ENCODE data around the gene TRAK1.

TRAK1 gene

DNA sequence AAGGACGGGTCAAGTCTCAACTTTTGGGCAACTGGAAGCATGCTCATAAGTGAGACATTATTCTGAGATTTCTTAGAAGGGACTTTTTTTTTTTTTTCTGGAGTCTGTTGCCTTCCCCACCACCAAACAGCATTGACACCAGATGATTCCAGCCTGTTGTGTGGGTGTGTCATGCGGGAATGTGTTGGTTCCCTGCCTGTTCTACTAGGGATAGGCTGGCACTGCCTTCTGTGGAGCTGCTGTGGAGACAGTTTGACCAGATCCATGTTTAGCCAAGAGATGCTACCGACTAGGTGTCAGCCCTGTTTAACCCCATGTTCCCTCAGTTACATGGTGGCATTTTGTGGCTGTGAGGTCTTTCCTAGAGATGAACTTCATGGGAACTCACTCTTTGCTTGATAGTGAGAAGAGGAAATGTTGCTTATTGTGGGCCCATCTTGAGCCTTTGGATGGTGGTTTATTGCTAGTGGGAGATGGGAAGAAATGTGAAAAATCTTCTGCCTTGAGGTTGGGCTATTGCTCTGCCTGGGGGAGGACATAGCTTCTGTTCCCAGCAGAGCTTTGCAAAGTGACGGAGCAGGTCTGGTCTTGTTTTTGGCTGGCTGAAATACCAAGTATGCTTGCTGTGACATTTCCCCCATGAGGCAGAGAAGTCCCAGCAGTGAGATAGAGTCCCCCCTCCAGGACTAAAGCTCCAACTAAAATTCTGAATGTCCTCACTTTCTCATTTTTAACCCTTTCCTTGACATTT lies 31.3 kb downstream of the TRAK1 start:
- no peaks in the 10 kb centered on the region for H3K9me3 ChIP-seq (ENCODE audit: control insufficient read depth, insufficient read depth, low read length)
- H3K4me3 ChIP-seq (ENCODE audit: low read depth, low read length), result no peak overlapping the region
- no peaks in the 10 kb centered on the region for H3K27me3 ChIP-seq (ENCODE audit: control insufficient read depth, insufficient read depth, low read length)
- H3K36me3 ChIP-seq (ENCODE audit: control insufficient read depth, insufficient read depth, low read length), result no peaks in the 10 kb centered on the region
- no peak overlapping the region for H3K9ac ChIP-seq (ENCODE audit: low read depth, low read length)
- peaks cover 5% of the 10 kb centered on the region for H3K4me1 ChIP-seq (ENCODE audit: control insufficient read depth, insufficient read depth, low read length)

- no peaks in the 10 kb centered on the region for H3K36me3 ChIP-seq (ENCODE audit: control insufficient read depth, insufficient read depth, low read length)
- no peak overlapping the region for H3K4me3 ChIP-seq (ENCODE audit: low read depth, low read length)
- peaks cover 5% of the 10 kb centered on the region for H3K4me1 ChIP-seq (ENCODE audit: control insufficient read depth, insufficient read depth, low read length)
- H3K27me3 ChIP-seq (ENCODE audit: control insufficient read depth, insufficient read depth, low read length), result no peaks in the 10 kb centered on the region
- no peaks in the 10 kb centered on the region for H3K9me3 ChIP-seq (ENCODE audit: control insufficient read depth, insufficient read depth, low read length)
- H3K9ac ChIP-seq (ENCODE audit: low read depth, low read length), result no peak overlapping the region
Measured at GRCh38 chr3:42123012-42123581, 31.9 kb downstream of the TRAK1 start.

DNA sequence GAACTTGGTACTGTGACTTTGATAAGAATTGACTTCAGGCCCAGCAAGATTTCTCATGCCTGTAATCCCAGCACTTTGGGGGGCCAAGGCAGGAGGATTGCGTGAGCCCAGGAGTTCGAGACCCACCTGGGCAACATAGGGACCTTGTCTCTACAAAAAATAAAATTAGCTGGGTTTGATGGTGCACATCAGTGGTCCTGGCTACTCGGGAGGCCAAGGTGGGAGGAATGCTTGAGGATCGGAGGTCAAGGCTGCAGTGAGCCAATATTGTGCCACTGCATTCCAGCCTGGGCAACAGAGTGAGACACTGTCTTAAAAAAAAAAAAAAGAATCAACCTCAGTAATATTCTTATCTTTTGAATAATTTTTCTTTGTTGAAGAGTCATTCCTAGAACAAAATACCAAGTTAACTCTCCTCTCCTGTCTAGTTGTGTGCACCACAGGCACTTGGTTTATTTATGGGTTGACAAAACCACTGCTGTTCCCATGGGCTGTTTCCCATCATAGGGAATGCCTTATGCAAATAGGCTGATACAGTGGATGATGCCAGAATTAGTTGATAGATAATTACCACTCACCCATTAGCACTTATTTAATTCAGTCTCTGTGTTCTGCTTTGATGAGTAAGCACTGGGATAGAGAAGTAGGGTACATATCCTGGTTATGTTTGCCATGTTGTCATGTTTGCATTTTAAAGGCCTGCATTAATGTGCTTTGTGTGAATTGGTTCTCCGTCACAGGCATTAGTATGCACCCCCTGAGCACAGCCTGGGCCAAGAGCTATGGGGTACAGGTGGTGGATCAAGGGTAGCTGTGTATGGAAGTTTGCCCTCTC lies 32.9 kb downstream of the TRAK1 start:
- Histone ChIP-seq H3K36me3 (ENCODE audit: control insufficient read depth, insufficient read depth, low read length) (no peaks in the 10 kb centered on the region), H3K9ac (ENCODE audit: low read depth, low read length) (no peak overlapping the region), H3K27me3 (ENCODE audit: control insufficient read depth, insufficient read depth, low read length) (no peaks in the 10 kb centered on the region), H3K4me1 (ENCODE audit: control insufficient read depth, insufficient read depth, low read length) (peaks cover 5% of the 10 kb centered on the region), H3K9me3 (ENCODE audit: control insufficient read depth, insufficient read depth, low read length) (no peaks in the 10 kb centered on the region), H3K4me3 (ENCODE audit: low read depth, low read length) (no peak overlapping the region)

GRCh38 chr3:42127226-42127625 lies 36.1 kb downstream of the TRAK1 start:
- Histone ChIP-seq H3K4me3 (ENCODE audit: low read depth, low read length) (no peak overlapping the region), H3K36me3 (ENCODE audit: control insufficient read depth, insufficient read depth, low read length) (no peaks in the 10 kb centered on the region), H3K4me1 (ENCODE audit: control insufficient read depth, insufficient read depth, low read length) (peaks cover 4% of the 10 kb centered on the region), H3K27me3 (ENCODE audit: control insufficient read depth, insufficient read depth, low read length) (no peaks in the 10 kb centered on the region), H3K9ac (ENCODE audit: low read depth, low read length) (no peak overlapping the region), H3K9me3 (ENCODE audit: control insufficient read depth, insufficient read depth, low read length) (no peaks in the 10 kb centered on the region)

DNA sequence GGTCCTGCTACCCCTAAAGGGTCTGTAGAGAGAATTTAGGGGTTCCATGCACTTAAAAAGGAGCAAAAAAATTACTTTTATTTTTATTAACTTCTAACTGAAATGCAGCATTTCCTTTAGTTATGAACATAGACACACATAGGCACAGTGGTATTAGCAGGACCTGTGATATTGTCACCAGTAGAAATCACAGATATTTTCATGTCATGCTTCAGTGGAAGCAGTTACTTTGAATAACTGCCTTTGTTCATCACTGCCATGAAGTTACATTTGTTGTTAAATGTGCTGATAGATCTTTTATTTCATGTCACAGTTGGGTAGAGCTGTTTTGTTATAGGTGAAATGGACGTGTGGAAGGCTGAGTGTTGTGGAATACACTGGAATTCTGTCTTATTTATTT lies 37.4 kb downstream of the TRAK1 start:
- no peaks in the 10 kb centered on the region for H3K36me3 ChIP-seq (ENCODE audit: control insufficient read depth, insufficient read depth, low read length)
- H3K9me3 ChIP-seq (ENCODE audit: control insufficient read depth, insufficient read depth, low read length), result no peaks in the 10 kb centered on the region
- no peak overlapping the region for H3K9ac ChIP-seq (ENCODE audit: low read depth, low read length)
- H3K27me3 ChIP-seq (ENCODE audit: control insufficient read depth, insufficient read depth, low read length), result no peaks in the 10 kb centered on the region
- no peak overlapping the region for H3K4me3 ChIP-seq (ENCODE audit: low read depth, low read length)
- H3K4me1 ChIP-seq (ENCODE audit: control insufficient read depth, insufficient read depth, low read length), result no peaks in the 10 kb centered on the region

- no peaks in the 10 kb centered on the region for H3K27me3 ChIP-seq (ENCODE audit: control insufficient read depth, insufficient read depth, low read length)
- no peaks in the 10 kb centered on the region for H3K4me1 ChIP-seq (ENCODE audit: control insufficient read depth, insufficient read depth, low read length)
- H3K36me3 ChIP-seq (ENCODE audit: control insufficient read depth, insufficient read depth, low read length), result no peaks in the 10 kb centered on the region
- H3K9me3 ChIP-seq (ENCODE audit: control insufficient read depth, insufficient read depth, low read length), result no peaks in the 10 kb centered on the region
- no peak overlapping the region for H3K9ac ChIP-seq (ENCODE audit: low read depth, low read length)
- no peak overlapping the region for H3K4me3 ChIP-seq (ENCODE audit: low read depth, low read length)
Measured at GRCh38 chr3:42129014-42129953, 38.1 kb downstream of the TRAK1 start.

DNA sequence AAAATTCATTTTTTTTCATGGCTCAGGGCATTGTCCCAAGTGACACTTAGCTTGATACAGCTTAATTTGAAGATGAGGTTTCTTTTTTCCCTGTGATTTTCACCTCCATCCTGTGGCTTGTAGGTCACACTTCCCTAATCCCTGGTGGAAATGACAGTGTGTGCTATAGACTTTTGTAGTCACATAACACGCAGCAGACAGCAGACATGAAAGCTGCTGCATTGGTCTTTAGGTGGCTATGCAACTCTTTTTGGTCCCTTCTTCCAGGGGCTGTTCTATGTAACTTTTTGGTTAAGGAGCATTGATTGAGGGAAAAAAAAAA lies 38.8 kb downstream of the TRAK1 start:
- H3K4me1 ChIP-seq (ENCODE audit: control insufficient read depth, insufficient read depth, low read length), result no peaks in the 10 kb centered on the region
- no peak overlapping the region for H3K4me3 ChIP-seq (ENCODE audit: low read depth, low read length)
- no peaks in the 10 kb centered on the region for H3K36me3 ChIP-seq (ENCODE audit: control insufficient read depth, insufficient read depth, low read length)
- no peaks in the 10 kb centered on the region for H3K9me3 ChIP-seq (ENCODE audit: control insufficient read depth, insufficient read depth, low read length)
- no peak overlapping the region for H3K9ac ChIP-seq (ENCODE audit: low read depth, low read length)
- H3K27me3 ChIP-seq (ENCODE audit: control insufficient read depth, insufficient read depth, low read length), result no peaks in the 10 kb centered on the region

DNA sequence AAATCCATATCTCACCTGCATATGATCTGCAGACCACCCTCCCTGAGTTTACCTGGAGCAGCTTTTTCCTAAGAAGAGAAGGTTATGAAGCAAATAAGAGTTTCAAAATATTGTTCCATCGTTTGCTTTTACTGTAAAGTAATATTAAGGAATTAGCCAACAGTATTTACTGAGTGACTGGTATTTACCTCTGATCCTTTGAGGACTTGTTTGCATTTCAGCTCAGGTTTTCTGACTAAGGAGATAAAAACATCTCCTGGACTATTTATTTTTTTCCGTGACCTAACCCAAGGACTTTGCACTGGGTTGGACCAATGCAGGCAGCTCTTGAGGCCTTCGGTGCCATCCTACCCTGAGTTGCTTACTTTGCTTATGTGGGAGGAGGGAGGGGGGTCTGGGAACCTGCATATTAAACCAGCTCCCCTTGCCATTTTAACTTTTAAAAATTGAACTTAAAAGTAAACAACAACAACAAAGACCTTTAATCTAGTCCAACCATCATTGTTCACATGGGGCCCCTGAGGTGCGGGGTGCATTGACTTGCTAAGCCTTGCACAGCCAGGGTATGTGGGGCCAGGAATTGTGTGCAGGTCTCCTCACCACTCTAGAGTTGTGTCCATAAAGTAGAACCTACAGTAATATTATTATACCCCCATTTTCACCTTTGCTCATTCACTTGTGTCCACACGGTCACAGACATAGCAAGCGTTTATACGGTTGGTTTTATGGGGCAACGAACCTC lies 39.3 kb downstream of the TRAK1 start:
- H3K27me3 ChIP-seq (ENCODE audit: control insufficient read depth, insufficient read depth, low read length), result no peaks in the 10 kb centered on the region
- no peaks in the 10 kb centered on the region for H3K4me1 ChIP-seq (ENCODE audit: control insufficient read depth, insufficient read depth, low read length)
- H3K9me3 ChIP-seq (ENCODE audit: control insufficient read depth, insufficient read depth, low read length), result no peaks in the 10 kb centered on the region
- H3K9ac ChIP-seq (ENCODE audit: low read depth, low read length), result no peak overlapping the region
- no peak overlapping the region for H3K4me3 ChIP-seq (ENCODE audit: low read depth, low read length)
- H3K36me3 ChIP-seq (ENCODE audit: control insufficient read depth, insufficient read depth, low read length), result no peaks in the 10 kb centered on the region

DNA sequence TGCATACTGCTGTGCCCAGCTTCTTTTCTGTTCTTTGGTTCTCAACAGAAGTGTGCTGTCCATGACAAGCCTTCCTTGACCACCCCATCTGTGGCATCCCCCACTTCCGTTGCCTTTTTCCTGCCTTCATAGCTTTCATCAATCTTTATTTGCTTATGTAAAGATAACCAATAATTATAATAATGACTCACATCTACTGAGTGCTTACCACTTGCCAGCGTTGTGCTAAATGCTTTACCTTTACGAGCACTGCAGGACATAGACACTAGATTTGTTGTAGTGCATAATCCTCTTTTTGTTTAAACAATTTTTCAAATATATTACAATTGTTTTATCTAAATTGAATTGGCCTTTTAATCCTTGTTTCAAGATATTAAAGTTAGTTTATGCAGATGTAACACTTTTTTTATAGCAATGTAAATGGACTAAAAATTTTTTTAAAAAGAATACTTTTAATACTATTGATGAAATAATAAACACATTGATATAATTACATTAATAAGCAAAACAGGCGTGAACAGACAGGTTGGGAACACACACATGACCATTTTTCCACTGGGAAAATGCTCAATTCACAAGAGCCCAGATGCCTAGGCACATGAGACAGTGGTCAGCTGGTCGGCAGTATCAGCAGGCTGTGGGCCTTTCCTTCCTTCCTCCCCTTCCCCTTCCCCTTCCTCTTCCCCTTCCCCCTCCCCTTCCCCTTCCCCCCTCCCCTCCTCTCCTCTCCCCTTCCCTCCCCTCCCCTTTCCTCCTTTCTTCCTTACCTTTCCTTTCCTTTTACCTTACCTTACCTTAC lies 42.5 kb downstream of the TRAK1 start:
- H3K27me3 ChIP-seq (ENCODE audit: control insufficient read depth, insufficient read depth, low read length), result no peaks in the 10 kb centered on the region
- H3K9me3 ChIP-seq (ENCODE audit: control insufficient read depth, insufficient read depth, low read length), result no peaks in the 10 kb centered on the region
- H3K36me3 ChIP-seq (ENCODE audit: control insufficient read depth, insufficient read depth, low read length), result no peaks in the 10 kb centered on the region
- H3K4me3 ChIP-seq (ENCODE audit: low read depth, low read length), result no peak overlapping the region
- no peak overlapping the region for H3K9ac ChIP-seq (ENCODE audit: low read depth, low read length)
- H3K4me1 ChIP-seq (ENCODE audit: control insufficient read depth, insufficient read depth, low read length), result no peaks in the 10 kb centered on the region

GRCh38 chr3:42134867-42135464 lies 43.8 kb downstream of the TRAK1 start:
- Histone ChIP-seq H3K27me3 (ENCODE audit: control insufficient read depth, insufficient read depth, low read length) (no peaks in the 10 kb centered on the region), H3K4me3 (ENCODE audit: low read depth, low read length) (no peak overlapping the region), H3K9me3 (ENCODE audit: control insufficient read depth, insufficient read depth, low read length) (no peaks in the 10 kb centered on the region), H3K9ac (ENCODE audit: low read depth, low read length) (no peak overlapping the region), H3K36me3 (ENCODE audit: control insufficient read depth, insufficient read depth, low read length) (no peaks in the 10 kb centered on the region), H3K4me1 (ENCODE audit: control insufficient read depth, insufficient read depth, low read length) (no peaks in the 10 kb centered on the region)
